ENCODE measurements around the gene PPIL3.

Gene PPIL3

DNA sequence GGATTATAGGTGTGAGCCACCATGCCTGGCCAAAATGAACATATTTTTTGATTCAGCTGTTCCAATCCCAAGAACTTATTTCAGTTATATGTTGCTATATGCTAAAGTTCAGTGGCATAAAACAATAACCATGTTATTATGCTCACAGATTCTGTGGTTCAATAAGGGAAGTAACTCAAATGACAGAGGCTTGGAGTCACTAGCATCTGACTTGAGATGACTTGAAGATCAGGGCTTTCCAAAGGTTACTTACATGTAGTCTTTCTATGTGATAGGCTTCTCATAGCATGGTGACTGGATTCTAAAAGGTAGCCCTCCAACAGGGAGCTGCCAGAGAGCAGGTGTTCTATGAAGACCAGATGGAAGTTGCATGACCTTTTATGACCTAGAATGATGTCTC lies 41.6 kb downstream of the PPIL3 start:
- H3K9ac ChIP-seq (ENCODE audit: low read depth, low read length) = no peak overlapping the region
- H3K9me3 ChIP-seq (ENCODE audit: control insufficient read depth, insufficient read depth, low read length) = no peaks in the 10 kb centered on the region
- no peaks in the 10 kb centered on the region for H3K4me1 ChIP-seq (ENCODE audit: insufficient read depth, low read length)
- H3K36me3 ChIP-seq (ENCODE audit: insufficient read depth, low read length) = peaks cover under 1% of the 10 kb centered on the region; the same call in 1 of the 2 replicates

DNA sequence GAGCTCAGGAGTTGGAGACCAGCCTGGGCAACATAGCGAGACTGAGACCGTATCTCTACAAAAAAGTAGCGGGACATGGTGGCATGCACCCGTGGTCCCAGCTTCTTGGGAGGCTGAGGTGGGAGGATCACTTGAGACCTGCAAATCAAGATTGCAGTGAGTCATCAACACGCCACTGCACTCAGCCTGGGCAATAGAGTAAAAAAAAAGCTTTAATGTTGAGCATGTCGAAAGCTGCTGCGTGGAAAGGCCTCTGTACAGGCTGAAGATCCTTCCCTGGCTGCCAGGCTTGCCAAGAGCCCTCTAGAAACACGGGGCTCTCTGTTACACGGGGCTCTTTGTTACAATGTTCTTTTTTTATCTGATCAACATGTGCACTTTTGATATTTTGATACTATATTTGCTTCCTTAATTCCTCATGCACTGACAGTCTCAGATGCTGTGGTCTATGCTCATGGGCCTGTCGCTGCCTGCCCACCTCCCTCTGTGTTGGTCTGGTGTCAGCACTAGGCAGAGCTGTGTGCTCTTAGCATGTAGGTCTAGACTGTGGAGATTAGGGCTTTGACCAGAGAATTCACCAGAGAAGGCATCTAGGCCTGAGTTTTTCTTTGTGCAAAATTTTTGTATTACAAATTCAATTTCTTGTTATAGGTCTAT lies 43.1 kb downstream of the PPIL3 start:
- H3K9ac ChIP-seq (ENCODE audit: low read depth, low read length) = no peak overlapping the region
- H3K4me1 ChIP-seq (ENCODE audit: insufficient read depth, low read length) = no peaks in the 10 kb centered on the region
- no peaks in the 10 kb centered on the region for H3K9me3 ChIP-seq (ENCODE audit: control insufficient read depth, insufficient read depth, low read length)
- H3K36me3 ChIP-seq (ENCODE audit: insufficient read depth, low read length) = no peaks in the 10 kb centered on the region

DNA sequence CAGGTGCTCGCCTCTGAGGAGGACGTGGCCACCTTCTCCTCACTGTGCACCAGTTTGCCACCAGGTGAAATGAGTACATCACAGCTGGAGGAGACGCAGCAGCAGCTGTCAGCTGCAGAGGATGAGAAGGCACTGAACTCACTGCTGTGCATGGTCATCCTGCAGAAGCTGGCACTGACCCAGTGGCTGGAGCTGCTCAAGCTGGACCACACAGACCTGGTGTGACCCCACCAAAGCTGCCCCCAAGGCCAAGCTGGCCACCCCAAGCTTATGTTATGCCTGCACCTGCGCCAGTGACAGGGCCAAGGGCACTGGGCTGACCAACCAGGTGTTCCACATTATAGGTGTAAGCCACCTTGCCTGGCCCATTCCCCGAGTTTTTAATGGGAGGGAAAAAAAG lies 43.7 kb downstream of the PPIL3 start:
- Histone ChIP-seq H3K36me3 (ENCODE audit: insufficient read depth, low read length) (no peaks in the 10 kb centered on the region), H3K4me1 (ENCODE audit: insufficient read depth, low read length) (no peaks in the 10 kb centered on the region), H3K9ac (ENCODE audit: low read depth, low read length) (no peak overlapping the region), H3K9me3 (ENCODE audit: control insufficient read depth, insufficient read depth, low read length) (no peaks in the 10 kb centered on the region)

DNA sequence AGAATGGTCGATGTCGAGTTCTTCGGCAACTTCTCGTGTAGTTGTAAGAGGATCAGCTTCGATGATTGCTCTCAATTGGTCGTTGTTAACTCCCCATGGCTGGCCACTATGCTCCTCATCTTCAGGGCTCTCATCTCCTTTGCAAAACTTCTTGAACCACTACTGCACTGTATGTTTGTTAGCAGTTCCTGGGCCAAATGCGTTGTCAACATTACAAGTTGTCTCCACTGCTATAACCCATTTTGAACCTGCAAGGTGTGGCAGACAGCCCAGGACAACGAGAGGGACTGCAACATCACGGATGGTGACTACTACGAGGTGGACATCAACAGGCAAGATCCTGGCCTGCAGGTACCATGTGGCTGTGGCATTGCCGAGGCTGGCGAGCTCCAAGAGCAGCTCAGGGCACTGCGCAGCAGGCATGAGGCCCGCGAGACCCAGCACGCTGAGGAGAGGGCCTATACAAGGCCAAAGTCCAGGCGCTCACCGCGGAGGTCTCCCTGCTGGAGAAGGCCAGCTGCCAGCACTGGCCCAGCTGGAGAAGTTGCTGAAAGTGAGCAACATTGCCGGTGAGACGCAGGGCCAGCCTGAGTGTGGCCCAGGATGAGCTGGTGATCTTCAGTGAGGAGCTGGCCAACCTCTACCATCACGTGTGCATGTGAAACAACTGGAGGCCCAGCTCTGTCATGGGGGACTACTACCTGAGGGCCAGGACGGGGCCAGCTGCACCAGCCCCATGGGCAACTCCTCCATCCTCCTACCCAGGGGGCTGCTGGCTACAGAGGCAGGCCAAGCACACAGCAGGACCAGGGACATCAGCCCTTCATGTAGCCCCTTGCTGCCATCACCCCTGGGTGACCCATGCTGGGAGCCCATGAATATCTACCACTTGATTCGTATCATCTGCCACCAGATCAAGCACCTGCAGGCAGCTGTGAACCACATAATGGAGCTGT lies 44.6 kb downstream of the PPIL3 start:
- H3K4me1 ChIP-seq (ENCODE audit: insufficient read depth, low read length) = no peaks in the 10 kb centered on the region
- H3K36me3 ChIP-seq (ENCODE audit: insufficient read depth, low read length) = no peaks in the 10 kb centered on the region
- H3K9me3 ChIP-seq (ENCODE audit: control insufficient read depth, insufficient read depth, low read length) = no peaks in the 10 kb centered on the region
- no peak overlapping the region for H3K9ac ChIP-seq (ENCODE audit: low read depth, low read length)

DNA sequence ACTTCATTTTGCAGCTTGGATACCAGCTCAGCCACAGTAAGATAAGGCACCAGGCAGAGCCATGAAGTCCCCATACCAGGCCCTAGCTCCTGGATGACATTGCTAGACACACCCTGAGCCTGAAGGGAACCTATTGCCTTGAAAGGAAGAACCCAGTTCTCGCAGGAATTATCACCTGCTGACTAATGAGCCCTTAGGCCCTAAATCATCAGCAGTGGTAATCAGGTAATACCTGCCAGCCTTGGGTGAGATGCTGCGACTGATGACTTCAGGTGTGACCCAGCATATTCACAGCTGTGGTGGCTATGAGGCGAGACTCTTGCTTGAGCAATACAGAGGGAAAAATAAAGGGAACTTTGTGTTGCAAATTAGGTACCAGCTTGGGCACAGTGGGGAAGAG lies 49.4 kb downstream of the PPIL3 start:
- no peaks in the 10 kb centered on the region for H3K36me3 ChIP-seq (ENCODE audit: insufficient read depth, low read length)
- peaks cover 4% of the 10 kb centered on the region; the same call in 1 of the 2 replicates for H3K9me3 ChIP-seq (ENCODE audit: control insufficient read depth, insufficient read depth, low read length)
- no peak overlapping the region for H3K9ac ChIP-seq (ENCODE audit: low read depth, low read length)
- no peaks in the 10 kb centered on the region for H3K4me1 ChIP-seq (ENCODE audit: insufficient read depth, low read length)

DNA sequence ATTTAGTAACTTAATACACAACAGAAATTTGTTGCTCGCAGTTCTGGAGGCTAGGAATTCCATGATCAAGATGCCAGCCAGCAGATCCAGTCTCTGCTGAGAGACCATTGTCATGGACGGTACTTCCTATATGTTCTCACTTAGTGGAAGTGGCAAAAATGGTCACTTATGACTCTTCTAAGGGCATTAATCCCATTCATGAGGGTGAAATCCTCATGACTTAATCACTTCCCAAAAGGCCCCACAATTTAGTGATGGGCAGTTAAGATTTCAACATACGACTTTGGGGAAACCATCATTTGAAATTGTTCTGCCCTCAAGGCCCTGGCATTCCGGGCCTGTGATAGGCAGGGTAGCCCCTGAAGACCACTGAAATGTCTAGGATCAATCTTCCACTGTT lies 54.2 kb downstream of the PPIL3 start:
- Histone ChIP-seq H3K9ac (ENCODE audit: low read depth, low read length) (no peak overlapping the region), H3K9me3 (ENCODE audit: control insufficient read depth, insufficient read depth, low read length) (peaks cover 4% of the 10 kb centered on the region; the same call in 1 of the 2 replicates), H3K4me1 (ENCODE audit: insufficient read depth, low read length) (no peaks in the 10 kb centered on the region), H3K36me3 (ENCODE audit: insufficient read depth, low read length) (no peaks in the 10 kb centered on the region)

DNA sequence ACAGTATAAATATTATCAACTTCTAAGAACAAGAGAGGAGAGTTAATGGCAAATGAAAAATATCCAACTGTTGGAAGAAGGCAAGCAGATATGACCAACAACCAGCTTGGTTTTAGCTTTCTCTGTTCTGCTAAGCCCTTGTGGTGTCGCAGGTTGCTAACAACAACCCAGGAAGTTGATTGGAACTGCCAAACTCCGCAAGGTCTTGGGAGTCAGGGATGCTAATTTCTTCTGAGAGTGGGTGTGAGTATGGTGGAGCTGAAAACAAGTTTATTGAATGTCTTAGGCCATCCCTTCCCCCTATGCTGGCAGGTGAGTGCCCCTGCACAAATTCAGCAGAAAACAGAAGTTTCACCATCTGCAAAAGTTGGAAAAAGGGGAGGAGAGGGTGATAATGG lies 59.6 kb downstream of the PPIL3 start:
- Histone ChIP-seq H3K36me3 (ENCODE audit: insufficient read depth, low read length) (no peaks in the 10 kb centered on the region), H3K9ac (ENCODE audit: low read depth, low read length) (no peak overlapping the region), H3K9me3 (ENCODE audit: control insufficient read depth, insufficient read depth, low read length) (no peaks in the 10 kb centered on the region), H3K4me1 (ENCODE audit: insufficient read depth, low read length) (no peaks in the 10 kb centered on the region)

DNA sequence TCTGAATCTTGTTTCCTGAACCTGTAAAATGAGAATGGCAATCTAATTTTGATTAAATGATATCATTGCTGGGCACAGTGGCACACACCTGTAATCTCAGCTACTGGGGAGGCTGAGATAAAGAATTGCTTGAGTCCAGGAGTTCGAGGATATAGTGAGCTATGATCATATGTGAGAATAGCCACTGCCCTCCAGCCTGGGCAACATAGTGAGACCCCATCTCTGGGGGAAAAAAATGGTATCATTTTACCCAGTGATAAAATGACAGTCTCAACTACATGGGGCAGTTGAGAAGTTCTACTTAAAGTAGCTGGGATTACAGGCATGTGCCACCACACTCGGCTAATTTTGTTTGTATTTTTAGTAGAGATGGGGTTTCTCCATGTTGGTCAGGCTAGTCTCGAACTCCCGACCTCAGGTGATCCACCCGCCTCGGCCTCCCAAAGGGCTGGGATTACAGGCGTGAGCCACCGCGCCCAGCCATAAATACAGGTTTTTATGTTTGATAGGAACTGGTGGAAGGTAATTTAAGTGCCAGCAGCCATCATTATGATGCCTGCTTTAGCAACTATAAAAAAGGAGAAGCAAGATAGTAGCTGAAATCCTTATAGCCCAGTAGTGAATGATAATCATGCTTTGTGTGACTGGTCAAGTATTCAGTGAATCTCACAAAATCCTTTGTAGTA lies 60.2 kb downstream of the PPIL3 start:
- Histone ChIP-seq H3K9ac (ENCODE audit: low read depth, low read length) (no peak overlapping the region), H3K36me3 (ENCODE audit: insufficient read depth, low read length) (no peaks in the 10 kb centered on the region), H3K9me3 (ENCODE audit: control insufficient read depth, insufficient read depth, low read length) (no peaks in the 10 kb centered on the region), H3K4me1 (ENCODE audit: insufficient read depth, low read length) (no peaks in the 10 kb centered on the region)

DNA sequence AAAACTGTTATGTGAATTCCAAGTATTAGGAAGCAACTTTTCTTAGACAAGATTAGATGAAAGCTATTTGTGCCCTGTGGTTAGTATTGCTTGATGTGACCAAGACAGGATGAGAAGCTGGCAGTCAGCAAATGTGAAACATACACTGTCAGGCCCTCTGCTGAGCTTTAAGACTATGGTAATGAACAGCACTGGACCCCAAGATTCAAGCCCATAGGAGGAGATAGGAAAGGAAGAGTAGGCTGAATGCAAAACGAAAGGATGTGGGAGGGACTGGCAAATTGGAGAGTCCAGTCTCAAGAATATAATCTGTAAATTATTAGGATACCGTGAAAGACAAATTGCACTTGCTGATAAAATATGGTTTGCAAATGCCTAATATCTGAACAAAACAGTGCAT lies 60.8 kb downstream of the PPIL3 start:
- Histone ChIP-seq H3K9me3 (ENCODE audit: control insufficient read depth, insufficient read depth, low read length) (no peaks in the 10 kb centered on the region), H3K36me3 (ENCODE audit: insufficient read depth, low read length) (no peaks in the 10 kb centered on the region), H3K9ac (ENCODE audit: low read depth, low read length) (no peak overlapping the region), H3K4me1 (ENCODE audit: insufficient read depth, low read length) (no peaks in the 10 kb centered on the region)

DNA sequence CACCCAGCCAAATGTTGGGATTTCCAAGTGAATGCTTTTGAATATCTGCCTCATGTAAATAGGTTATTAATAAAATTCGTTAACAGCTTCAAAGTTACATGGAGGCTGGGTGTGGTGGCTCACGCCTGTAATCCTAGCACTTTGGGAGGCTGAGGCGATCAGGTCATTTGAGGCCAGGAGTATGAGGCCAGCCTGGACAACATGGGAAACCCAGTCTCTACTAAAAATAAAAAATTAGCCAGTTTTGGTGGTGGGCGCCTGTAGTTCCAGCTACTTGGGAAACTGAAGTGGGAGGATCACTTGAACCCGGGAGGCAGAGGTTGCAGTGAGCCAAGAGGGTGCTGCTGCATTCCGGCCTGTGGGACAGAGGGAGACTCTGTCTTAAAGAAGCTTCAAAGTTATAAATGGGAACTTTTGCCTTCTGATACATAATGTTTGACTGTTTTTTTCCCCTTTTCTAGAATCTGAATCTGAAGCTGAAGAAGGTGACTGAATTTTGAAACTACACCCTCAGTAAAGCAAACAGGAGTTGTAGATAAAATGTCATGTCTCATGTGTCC lies 67.1 kb downstream of the PPIL3 start:
- Histone ChIP-seq H3K36me3 (ENCODE audit: insufficient read depth, low read length) (peaks cover 48% of the 10 kb centered on the region), H3K4me1 (ENCODE audit: insufficient read depth, low read length) (no peaks in the 10 kb centered on the region), H3K9me3 (ENCODE audit: control insufficient read depth, insufficient read depth, low read length) (no peaks in the 10 kb centered on the region), H3K9ac (ENCODE audit: low read depth, low read length) (no peak overlapping the region)
